ENCODE data around the gene GOLGA2. TPM values are rescaled to one million over a fixed set of nuclear protein-coding genes. Genes with fewer than 3 reads are reported as not detected.

GOLGA2 gene
- total and polyA plus RNA-seq, 3 donors from 2014 or later = 79.8 to 133 (median 103) TPM

DNA sequence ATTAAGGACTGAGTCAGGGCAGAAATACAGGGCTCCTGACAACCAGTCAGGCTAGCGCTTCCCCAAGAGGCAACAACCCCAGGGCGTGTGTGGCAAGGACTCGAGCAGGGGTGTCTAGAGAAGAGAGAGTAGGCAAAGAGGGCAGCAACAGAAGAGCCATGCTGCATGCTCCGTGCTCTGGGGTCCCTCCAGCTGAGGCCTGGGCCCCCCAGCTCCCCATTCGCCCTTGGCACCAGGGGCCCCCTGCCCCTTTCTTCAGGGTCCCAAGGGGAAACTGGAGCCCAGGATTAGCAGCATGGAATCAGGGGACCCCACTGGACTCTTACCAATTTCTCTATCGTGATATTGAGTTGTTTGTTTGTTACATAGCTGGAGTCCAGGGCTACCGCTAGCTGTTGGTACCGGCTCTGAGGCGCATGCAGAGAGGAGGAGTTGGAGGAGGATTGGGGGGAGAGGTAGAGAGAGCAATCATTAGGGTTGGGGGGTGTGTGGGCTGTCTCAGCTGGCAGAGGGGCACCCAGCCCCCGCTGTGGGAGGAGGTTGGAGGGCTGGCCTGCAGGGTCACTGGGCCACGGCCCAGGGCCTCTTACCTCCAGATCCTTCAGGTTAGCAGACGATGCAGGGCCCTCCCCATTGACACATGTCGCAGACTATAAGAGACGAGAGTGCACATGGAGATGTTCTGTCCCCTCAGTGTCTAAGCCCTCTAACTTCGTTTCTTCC lies 8.8 kb downstream of the GOLGA2 start:
- TF ChIP-seq, protein P1, sequence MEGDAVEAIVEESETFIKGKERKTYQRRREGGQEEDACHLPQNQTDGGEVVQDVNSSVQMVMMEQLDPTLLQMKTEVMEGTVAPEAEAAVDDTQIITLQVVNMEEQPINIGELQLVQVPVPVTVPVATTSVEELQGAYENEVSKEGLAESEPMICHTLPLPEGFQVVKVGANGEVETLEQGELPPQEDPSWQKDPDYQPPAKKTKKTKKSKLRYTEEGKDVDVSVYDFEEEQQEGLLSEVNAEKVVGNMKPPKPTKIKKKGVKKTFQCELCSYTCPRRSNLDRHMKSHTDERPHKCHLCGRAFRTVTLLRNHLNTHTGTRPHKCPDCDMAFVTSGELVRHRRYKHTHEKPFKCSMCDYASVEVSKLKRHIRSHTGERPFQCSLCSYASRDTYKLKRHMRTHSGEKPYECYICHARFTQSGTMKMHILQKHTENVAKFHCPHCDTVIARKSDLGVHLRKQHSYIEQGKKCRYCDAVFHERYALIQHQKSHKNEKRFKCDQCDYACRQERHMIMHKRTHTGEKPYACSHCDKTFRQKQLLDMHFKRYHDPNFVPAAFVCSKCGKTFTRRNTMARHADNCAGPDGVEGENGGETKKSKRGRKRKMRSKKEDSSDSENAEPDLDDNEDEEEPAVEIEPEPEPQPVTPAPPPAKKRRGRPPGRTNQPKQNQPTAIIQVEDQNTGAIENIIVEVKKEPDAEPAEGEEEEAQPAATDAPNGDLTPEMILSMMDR (IDR thresholded peaks at IDR 0.05) = no peak
- no peak for TF ChIP-seq POLR2A (IDR thresholded peaks at IDR 0.05)
- intact Hi-C loops (cut with DNase I; ENCODE audit: low total_unique reads) = no loop called here
- Histone ChIP-seq H3K4me1 (no peaks in the 10 kb centered on the region), H3K9me3 (no peaks in the 10 kb centered on the region), H3K27me3 (no peaks in the 10 kb centered on the region), H3K4me3 (no peak overlapping the region), H3K36me3 (ENCODE audit: low read depth, missing control alignments) (no peaks in the 10 kb centered on the region), H3K27ac (no peak overlapping the region)
- DNase-seq = no peak
- WGBS, 2 donors = 88 to 92% methylated on average over 15 of the region's 15 CpGs

DNA sequence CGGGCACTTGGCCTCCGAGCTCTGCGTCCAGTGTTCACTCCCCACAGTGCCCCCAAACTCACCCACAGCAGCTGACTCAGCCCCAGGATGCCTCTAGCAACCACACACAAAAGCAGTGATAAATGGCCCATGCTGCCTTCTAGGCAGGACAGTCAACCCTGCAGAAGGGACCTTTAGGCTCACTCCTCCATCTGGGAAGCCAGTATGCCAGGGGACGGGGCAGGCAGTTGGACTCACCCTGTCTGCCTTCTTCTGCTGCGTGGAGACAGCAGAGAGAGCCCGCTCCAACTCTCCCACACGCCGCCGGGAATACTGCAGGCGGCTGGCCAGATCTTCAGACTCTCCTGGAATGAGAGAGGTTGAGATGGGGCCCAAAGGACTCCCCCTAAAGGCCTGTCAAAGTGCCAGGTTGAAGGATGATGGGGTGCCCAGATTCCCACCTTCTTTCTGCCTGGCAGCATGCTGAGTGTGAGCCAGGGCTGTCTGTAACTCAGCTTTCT lies 10.4 kb downstream of the GOLGA2 start:
- WGBS, 2 donors = 83 to 88% methylated on average over 9 to 10 of the region's 10 CpGs
- no peak for DNase-seq
- H3K27ac ChIP-seq = no peak overlapping the region
- H3K36me3 ChIP-seq (ENCODE audit: low read depth, missing control alignments) = no peaks in the 10 kb centered on the region
- no peaks in the 10 kb centered on the region for H3K27me3 ChIP-seq
- no peaks in the 10 kb centered on the region for H3K4me1 ChIP-seq
- no peak for TF ChIP-seq POLR2A (IDR thresholded peaks at IDR 0.05)
- TF ChIP-seq, protein P1 (IDR thresholded peaks at IDR 0.05) = no peak
- no peak overlapping the region for H3K4me3 ChIP-seq
- H3K9me3 ChIP-seq = no peaks in the 10 kb centered on the region
- intact Hi-C loops (cut with DNase I; ENCODE audit: low total_unique reads) = no loop called here

DNA sequence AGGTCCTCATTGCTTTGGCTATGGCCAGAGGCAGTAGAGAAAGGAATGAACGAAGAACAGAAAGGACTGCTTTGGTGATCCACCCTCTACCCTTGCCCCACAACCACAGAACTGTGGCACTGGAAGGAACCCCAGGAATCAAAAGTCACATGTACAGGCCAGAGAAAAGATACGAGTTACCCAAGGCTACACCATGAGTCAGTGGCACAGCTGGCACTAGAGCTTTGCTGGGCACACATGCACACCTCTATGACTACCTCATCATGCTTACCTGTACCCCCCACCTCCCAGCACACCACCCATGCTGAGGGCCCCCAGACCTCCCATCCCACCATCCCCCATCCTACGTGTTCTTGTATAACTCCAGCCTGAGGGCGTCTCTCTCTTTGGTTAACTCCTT lies 13.1 kb downstream of the GOLGA2 start:
- no peak for DNase-seq
- peaks cover 5% of the 10 kb centered on the region for H3K36me3 ChIP-seq (ENCODE audit: low read depth, missing control alignments)
- no peaks in the 10 kb centered on the region for H3K27me3 ChIP-seq
- intact Hi-C loops (cut with DNase I; ENCODE audit: low total_unique reads) = no loop called here
- no peaks in the 10 kb centered on the region for H3K4me1 ChIP-seq
- H3K27ac ChIP-seq = no peak overlapping the region
- H3K4me3 ChIP-seq = no peak overlapping the region
- no peaks in the 10 kb centered on the region for H3K9me3 ChIP-seq
- WGBS, 2 donors = 87 to 88% methylated on average over 4 of the region's 4 CpGs
- TF ChIP-seq, protein P1 (IDR thresholded peaks at IDR 0.05) = no peak
- no peak for TF ChIP-seq POLR2A (IDR thresholded peaks at IDR 0.05)

DNA sequence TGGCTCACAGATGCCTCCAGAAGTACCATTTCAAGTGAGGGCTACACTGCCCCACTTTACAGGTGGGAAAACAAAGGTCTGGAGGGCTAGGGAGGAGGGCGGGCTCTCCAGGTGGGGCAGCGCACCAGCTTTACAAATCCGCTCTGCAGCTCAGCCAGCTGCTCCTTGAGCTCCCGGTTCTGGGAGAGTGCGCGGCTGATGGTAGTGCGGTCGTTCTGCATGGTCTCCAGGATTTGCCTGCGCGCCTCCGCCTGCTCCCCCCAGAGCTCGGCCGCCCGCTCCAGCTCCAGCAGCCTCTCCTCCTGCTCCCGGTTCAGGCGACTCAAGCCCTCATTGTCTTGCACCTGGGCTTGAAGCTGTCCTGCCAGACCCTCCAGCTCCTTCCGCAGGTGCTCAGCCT lies 15.5 kb downstream of the GOLGA2 start:
- H3K27ac ChIP-seq = no peak overlapping the region
- H3K36me3 ChIP-seq (ENCODE audit: low read depth, missing control alignments) = peaks cover 5% of the 10 kb centered on the region
- intact Hi-C loops (cut with DNase I; ENCODE audit: low total_unique reads) = no loop called here
- H3K9me3 ChIP-seq = no peaks in the 10 kb centered on the region
- 96 to 100% methylated on average over 1 to 17 of the region's 17 CpGs for WGBS, 2 donors
- no peaks in the 10 kb centered on the region for H3K27me3 ChIP-seq
- H3K4me1 ChIP-seq = no peaks in the 10 kb centered on the region
- TF ChIP-seq, protein P1 (IDR thresholded peaks at IDR 0.05) = no peak
- no peak for TF ChIP-seq POLR2A (IDR thresholded peaks at IDR 0.05)
- H3K4me3 ChIP-seq = no peak overlapping the region
- DNase-seq = no peak

DNA sequence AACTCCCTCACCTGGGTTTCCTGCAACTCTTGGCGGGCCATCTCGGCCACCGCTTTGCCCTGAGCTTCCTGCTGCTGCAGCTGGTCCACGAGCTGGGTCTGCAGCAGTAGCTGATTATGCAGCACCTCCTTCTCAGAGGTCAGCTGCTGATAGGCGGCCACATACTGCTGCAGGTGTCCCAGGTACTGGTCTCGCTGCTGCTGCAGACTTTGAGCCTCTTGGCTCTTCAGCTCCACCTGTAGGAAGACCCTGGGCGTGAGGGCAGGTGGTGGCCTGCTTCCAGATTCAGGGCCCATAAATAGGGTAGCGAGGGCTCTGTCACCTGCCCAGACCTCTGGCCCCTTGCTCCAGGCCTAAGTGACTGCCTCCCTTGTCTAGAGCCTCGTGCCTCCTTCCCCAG lies 16.7 kb downstream of the GOLGA2 start:
- Histone ChIP-seq H3K27me3 (no peaks in the 10 kb centered on the region), H3K27ac (no peak overlapping the region), H3K4me1 (no peaks in the 10 kb centered on the region), H3K36me3 (ENCODE audit: low read depth, missing control alignments) (peaks cover 5% of the 10 kb centered on the region), H3K4me3 (no peak overlapping the region), H3K9me3 (no peaks in the 10 kb centered on the region)
- 85 to 92% methylated on average over 7 to 9 of the region's 9 CpGs for WGBS, 2 donors
- no peak for TF ChIP-seq POLR2A (IDR thresholded peaks at IDR 0.05)
- TF ChIP-seq, protein P1 (IDR thresholded peaks at IDR 0.05) = no peak
- no peak for DNase-seq
- intact Hi-C loops (cut with DNase I; ENCODE audit: low total_unique reads) = no loop called here
